ENCODE measurements around the gene RAB26.

RAB26 gene

DNA sequence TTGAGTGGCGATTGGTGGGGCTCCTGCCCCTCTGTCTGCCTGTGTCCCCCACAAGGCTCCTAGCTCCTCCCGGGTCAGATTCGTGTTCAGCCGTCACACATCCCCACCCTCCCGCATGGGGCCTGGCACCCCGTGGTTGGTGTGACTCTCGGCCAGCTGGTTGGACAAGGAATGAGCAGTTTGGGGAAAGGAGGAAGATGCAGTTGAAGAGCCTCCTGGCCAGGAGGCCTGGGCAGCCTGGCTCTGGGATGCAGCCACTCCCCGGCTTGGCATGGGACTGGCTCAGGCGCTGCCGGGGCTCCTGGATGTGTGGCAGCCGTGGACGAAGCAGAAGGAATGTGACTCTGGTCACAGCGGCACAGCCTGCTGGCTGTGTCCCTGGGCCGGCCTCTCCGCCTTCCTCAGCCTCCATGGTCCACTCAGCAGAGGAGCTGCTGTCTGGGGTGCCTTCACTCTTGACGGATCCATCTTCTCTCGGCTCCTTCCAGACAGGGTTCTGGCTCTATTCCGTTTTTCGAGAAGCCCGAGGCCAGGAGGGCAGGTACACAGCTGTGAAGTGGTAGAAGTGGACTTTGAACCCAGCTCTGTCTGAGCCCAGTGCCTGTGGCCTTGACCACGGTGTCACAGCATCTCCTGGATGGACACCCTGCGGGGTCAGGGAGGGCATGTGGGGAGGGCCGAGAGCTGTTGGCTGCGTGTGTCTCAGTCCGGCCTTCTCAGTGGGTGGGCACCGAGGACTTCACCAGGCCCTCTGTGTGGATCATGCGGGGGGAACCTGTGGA, 9.2 kb downstream of the RAB26 start:
- FAIRE-seq = no peak
- no peak for DNase-seq (ENCODE audit: low spot score)

DNA sequence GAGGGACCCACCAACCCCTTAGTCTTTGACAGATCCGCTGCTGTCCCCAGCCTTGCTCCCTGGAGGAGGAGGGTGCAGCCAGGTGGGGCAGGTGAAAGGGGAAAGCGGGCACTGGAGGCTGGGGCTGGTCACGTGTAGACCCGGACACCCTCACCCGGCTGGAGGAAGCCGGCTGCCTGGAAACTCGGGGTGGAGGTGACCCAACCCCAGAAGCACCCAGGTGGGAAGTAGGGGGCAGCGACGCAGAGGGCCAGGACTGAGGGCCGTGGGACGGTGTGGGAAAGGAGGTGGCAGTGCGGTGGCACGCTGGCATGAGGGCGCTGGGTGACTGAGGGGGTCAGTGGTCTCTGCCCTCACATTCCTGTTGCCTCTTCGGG, 9.8 kb downstream of the RAB26 start:
- no peak for DNase-seq (ENCODE audit: low spot score)
- FAIRE-seq = no peak

- FAIRE-seq (no peak), DNase-seq (ENCODE audit: low spot score) (no peak)
Observed at GRCh38 chr16:2159175-2159838, 10.9 kb downstream of the RAB26 start.

DNA sequence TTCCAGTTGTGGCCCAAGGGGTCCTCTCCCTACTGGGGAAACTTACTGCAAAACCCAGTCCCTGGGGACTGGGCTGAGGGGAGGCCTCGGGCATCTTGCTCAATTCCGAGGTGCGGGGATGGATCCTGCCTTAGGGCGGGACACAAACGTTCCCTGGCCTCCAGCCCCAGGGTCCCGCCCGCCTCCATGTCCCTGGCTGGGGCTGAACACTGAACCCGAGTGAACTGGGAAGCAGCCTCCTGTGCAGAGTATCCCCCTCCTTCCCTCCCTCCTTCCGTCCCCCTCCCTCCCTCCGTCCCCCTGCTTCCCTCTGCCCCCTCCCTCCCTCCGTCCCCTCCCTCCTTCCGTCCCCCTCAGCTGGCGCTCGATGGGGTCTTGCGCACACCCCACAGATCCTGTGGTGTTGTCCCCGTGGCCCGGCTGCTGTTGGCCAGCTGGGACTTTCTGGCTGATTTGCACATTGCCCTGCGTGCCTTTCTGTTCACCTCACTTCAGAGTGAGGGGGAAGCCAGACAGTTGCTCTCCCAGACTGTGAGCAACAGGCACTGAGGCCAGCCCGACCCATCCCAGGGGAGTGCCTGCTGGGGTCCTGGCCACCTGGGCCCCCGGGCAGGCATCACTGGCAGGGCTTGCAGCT, 12.6 kb downstream of the RAB26 start:
- no peak for FAIRE-seq

GRCh38 chr16:2161911-2162310, 13.5 kb downstream of the RAB26 start:
- FAIRE-seq = no peak
- DNase-seq (ENCODE audit: low spot score) = no peak

More for the DNA sequence above, 12.6 kb downstream of the RAB26 start:
- DNase-seq (ENCODE audit: low spot score) = no peak

GRCh38 chr16:2162676-2163118, 14.3 kb downstream of the RAB26 start:
- FAIRE-seq = no peak
- no peak for DNase-seq (ENCODE audit: low spot score)

- no peak for DNase-seq (ENCODE audit: low spot score)
- FAIRE-seq = no peak
Observed at GRCh38 chr16:2163211-2163881, 14.9 kb downstream of the RAB26 start.

DNA sequence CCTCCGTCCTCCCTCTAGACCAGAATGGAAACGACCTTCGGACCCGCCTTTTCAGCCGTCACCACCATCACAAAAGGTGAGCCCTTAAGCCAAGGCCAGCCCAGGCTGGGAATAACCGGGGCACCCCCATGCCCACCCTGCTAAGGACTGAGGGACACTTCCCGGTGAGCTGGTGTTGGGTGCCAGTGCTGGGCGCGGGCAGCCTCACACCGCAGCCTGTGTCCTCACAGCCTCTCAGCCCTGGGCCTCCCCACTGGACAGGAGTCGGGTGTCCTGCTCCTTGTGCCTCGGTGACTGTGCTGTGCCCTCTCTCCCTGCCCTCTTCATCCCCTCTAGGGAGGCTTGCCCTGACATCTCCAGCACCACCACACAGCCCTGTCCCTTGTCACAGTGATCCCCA, 17.4 kb downstream of the RAB26 start:
- FAIRE-seq = peak; percentile 37
- no peak for DNase-seq (ENCODE audit: low spot score)

DNA sequence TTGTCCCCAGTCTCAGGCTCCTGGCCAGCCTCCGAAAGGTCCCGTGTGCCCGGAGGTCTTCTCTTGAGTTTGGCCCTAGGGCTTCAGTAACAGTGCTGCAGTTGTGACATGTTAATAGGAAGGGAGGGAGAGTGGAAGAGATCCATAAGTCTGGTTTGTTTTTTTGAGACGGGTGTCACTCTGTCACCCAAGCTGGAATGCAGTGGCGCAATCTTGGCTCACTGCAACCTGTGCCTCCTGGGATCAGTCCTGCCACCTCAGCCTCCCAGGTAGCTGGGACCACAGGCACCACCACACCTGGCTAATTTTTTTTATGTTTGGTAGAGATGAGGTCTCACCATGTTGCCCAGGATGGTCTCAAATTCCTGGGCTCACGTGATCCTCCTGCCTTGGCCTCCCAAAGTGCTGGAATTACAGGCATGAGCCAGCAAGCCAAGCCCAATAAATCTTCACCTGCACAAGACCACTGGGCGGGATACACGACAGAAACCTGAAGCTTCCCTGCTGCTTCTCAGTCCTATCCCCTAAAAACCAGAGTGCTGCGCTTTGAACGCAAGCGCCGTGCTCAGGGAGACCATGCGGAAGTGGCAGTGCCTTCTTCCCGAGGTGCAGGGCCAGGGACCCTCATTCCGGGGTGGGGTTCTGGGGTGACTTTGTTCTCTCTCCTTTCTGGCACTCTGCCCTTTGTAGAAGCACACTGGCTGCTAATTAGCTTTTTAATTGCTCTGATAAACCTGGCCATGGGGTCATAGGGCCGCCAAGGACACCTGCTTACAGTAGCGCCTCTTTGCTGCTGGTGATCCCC, 18.0 kb downstream of the RAB26 start:
- FAIRE-seq = no peak
- DNase-seq (ENCODE audit: low spot score) = no peak

DNA sequence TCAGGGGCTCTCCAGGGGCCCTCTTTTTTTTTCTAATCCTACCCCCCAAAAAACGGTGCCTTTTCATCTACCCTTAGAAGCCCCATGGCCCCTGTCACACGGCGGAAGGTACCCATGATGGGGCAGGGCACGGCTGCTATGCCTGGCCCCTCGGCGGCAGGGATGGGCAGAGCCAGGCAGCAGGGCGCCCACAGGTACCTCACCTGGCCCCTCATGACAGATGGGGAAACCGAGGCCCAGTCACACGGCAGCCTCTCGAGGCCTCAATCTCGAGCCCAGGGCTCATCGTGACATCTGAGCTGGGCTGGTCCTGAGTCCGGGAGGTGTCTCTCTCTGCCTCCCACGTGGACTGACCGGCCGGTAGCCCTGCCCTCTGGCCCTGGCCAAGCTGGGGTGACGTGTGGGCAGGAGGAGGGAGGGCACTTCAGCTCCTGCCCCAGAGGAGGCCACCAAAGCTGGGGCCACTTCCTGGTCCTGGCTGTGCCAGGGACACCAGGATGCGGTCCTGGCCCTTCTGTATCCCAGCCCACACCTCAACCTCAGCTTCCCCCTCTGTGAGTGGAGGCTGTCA, 18.7 kb downstream of the RAB26 start:
- FAIRE-seq = no peak
- no peak for DNase-seq (ENCODE audit: low spot score)

DNA sequence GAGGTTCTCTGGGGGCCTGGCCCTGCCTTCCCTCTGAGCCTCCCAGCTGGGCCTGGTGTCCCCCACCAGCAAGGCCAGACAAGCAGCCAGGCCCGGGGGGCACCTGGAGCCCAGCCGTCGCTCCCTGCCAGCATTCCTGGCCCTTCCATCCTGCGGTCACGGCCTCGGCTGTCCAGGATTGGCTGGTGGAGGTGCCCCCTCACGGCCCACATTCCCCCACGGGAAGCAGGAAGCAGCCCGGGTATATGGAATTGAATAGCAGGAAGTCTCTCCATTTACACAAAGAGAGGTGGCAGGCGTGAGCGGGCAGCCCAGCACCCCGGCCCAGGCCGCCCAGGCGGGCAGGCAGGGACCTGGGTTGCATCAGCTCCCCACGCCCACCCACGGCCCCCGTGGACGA, 21.7 kb downstream of the RAB26 start:
- FAIRE-seq (no peak), DNase-seq (ENCODE audit: low spot score) (no peak)

DNA sequence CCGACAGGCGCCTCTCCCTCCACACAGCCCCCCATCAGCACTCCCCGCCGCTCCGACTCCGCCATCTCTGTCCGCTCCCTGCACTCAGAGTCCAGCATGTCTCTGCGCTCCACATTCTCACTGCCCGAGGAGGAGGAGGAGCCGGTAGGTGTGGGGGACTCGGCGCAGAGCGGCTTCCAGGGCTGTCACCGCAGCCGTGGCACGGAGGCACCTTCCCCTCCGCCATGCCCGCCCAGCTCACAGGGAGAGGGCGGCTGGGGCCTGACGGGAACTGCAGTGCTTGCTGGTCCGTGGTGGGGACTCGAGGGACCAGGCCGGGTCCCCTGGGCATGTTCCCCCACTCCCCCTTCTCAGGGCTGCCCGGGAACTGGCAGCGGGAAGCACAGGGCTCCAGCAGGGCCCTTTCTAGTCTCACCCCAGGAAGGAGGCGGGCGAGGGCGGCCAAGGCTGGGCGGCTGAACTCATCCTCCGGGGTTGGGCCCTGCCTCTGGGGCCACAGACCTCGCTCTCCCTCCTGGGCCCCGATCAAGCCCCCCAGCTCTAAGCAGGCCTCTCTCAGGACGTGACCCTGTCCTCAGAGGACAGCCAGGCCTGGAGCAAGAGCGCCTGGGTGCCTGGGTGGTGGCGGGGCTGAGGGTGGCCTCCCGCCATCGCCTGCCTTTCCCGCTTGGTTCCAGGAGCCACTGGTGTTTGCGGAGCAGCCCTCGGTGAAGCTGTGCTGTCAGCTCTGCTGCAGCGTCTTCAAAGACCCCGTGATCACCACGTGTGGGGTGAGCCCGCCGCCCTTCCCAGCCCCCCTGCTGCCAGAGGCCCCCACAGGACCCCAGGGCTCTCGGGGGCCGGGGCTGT, 22.4 kb downstream of the RAB26 start:
- FAIRE-seq = no peak
- DNase-seq (ENCODE audit: low spot score) = no peak

DNA sequence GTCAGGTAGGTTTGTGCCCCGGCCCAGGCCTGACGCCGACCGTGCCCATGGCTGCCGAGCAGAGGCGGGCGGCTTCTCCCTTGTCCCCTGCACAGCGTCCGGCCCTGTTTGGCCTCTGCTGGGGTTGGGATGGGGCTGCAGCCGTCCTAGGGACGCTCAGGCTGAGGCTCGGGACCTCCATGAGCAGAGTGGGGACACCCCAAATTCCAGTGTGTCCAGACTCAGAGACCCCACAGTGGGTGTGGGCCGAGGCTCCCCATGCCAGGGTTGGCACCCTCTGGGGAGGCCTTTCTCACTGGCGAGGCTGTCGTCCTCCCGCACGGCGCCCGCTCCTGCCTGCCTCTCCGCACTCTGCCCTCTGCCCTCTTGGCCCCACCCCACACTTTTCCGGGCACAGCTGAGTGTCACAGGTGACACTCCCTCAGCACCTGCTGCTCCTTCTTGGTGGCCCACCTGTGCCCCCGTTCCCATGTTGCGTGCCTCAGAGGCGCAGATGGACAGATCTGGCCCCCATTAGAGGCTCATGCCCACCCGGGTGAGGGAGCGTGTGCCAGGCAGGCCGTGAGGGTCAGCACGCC, 23.3 kb downstream of the RAB26 start:
- no peak for DNase-seq (ENCODE audit: low spot score)
- no peak for FAIRE-seq

DNA sequence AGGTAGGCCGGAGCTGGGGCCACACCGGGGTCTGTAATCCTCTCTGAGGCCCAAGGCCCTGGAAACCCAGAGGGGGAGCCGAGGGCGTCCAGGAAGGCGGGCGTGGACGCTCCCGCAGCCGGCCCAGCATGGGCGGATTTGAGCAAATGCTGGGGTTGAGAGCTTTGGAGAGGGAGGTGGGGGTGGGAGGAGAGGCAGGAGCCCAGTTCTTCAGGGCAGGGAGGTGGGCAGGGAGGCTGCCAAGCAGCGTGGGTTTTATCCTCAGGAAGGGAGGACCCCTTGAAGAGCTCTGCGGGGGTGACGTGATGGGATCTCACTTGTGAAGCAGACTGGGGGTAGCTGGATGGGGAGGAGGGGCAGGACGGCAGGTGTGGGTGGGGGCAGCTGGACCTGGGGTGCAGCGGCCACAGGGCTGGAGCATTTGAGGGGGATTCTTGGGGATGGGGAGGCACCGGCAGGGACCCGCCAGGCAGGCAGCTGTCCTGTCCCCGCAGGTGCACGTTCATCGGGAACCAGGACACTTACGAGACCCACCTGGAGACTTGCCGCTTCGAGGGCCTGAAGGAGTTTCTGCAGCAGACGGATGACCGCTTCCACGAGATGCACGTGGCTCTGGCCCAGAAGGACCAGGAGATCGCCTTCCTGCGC, 24.4 kb downstream of the RAB26 start:
- DNase-seq (ENCODE audit: low spot score) (no peak), FAIRE-seq (no peak)

- DNase-seq (ENCODE audit: low spot score) (no peak), FAIRE-seq (no peak)
Observed at GRCh38 chr16:2173366-2173765, 24.9 kb downstream of the RAB26 start.

GRCh38 chr16:2173916-2174315, 25.5 kb downstream of the RAB26 start:
- FAIRE-seq = no peak
- DNase-seq (ENCODE audit: low spot score) = no peak

- FAIRE-seq = no peak
- no peak for DNase-seq (ENCODE audit: low spot score)
Observed at GRCh38 chr16:2174396-2175131, 26.1 kb downstream of the RAB26 start.

GRCh38 chr16:2175454-2175853, 27.0 kb downstream of the RAB26 start:
- DNase-seq (ENCODE audit: low spot score) (no peak), FAIRE-seq (no peak)

All from urothelium cell line (cell line).